Measurements from ENCODE around the gene RMND5A.

RMND5A gene

GRCh38 chr2:86768189-86768949 lies 48.3 kb downstream of the RMND5A start:
- DNase-seq = no peak

GRCh38 chr2:86769838-86770237 lies 49.7 kb downstream of the RMND5A start:
- DNase-seq = no peak

GRCh38 chr2:86770816-86771301 lies 50.8 kb downstream of the RMND5A start:
- DNase-seq = no peak

DNA sequence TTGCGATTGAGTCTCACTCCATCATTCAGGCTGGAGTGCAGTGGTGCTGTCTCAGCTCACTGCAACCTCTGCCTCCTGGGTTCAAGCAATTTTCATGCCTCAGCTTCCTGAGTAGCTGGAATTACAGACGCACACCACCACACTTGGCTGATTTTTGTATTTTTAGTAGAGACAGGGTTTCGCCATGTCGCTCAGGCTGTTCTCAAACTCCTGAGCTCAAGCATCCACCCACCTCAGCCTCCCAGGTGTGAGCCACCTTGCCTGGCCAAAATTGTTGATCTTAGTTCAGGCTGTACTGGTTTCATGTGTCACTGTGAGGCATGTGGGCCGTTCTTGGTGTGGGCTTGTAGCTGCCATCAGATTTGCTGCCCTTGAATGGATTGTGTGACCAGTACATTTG lies 52.5 kb downstream of the RMND5A start:
- no peak for DNase-seq

DNA sequence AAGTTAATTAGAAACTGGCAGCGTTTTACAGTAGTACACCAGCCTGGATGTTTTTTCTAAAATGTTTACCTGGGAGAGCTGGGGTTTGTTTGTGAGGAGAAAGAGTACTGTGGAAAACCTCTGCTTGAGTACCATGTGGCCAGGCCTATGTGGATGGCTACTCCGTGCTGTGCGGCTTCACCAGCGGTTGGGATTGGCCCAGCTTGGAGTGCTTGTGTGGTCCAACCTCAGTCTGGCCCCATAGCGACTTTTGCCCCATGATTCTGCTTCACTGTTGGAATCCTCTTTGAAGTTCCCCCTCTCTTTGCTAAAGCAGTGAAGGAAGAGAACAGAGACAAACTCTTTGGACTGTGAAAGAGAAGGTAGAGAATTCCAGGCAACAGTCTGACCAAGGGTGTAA lies 54.8 kb downstream of the RMND5A start:
- no peak for DNase-seq

DNA sequence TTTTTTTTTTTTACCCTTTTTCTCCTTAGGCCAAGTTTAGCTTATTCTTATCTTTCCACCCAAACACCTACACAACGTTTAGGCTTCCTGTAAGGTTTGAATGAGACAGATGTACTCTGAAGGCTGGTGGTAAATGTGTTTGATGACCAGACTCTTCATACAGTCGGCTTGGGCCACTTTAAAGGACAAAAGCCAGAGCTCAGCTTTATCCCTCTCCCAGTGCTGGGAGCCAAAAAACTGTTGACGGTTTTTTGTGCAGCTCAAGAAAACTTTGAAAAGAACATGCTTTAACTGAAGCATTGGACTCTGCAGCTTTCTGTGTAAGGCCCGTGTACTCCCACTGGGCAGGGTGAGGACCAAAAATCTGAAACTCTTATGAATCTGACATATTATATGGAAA lies 55.2 kb downstream of the RMND5A start:
- DNase-seq = no peak

GRCh38 chr2:86776532-86776931 lies 56.4 kb downstream of the RMND5A start:
- no peak for DNase-seq

DNA sequence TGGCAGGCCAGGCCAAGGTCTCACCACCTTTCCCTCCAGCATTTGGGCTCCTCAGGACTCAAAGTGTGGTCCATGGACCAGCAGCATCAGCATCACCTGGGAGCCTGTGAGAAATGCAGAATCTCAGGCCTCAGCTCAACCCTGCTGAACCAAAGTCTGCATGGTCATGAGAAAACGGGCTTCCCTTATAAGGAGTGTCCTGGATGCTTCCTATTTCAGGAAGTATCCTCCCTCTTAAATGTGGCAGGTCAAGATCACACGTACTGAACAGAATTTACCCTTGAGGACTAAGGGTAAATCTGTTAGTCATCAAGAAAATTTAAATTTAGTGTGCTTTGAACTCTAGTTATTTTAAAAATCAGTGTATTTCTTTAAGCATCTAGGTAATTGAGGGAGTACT lies 58.9 kb downstream of the RMND5A start:
- DNase-seq = no peak

GRCh38 chr2:86779971-86780370 lies 59.9 kb downstream of the RMND5A start:
- no peak for DNase-seq

DNA sequence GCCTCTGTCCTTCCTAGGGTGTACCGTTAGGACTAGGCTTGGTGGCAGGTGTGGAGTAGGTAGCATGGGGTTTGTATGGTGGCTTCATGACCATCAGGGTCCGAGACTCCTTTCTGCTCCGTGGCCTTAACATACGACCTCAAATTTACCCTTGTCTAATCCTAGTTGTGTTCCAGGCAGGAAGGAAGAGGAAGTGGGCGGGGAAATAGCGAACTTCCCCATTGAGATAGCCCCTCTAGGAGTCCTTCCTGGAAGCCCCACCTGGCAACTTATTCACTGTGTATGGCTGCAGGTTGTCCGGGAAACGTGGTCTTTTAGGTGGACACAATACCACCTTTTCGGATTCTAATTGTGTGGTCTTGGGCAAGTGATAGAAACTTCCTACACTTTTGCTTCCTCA lies 61.3 kb downstream of the RMND5A start:
- no peak for DNase-seq

- no peak for DNase-seq
Measured at GRCh38 chr2:86782748-86783147, 62.7 kb downstream of the RMND5A start.

DNA sequence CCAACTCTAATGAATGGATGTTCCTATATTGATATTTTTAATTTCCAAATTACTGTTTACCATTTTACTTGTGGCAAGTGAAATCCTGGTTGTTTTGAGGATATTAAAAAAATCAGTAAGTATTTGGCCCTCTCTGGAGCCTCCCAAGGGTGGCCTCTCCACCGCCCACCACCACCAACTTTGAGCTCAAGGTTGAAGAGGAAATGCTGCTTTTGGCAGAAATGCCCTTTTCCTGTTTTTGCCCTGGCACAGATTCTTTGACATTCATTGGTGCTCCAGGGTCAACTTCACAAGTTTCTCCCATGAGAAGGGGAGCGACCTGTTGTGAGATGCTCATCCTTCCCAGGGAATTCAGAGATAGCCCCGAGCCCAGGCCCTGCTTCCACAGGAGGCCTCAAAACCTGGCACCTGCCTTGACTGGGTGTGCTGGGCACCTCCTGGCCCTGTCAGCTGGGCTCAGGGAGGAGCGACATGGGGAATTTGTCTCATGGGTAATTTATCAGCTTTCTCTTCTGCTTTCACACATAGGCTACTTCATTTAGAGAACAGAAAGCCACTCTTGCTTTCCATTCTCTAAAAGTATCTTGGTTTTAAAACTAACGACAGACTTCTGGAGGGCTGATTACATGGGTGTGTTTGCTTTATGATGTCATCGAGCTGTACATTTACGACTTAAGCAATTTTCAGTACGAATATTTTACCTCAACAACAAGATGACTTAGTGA lies 63.7 kb downstream of the RMND5A start:
- DNase-seq = peak; percentile 74

DNA sequence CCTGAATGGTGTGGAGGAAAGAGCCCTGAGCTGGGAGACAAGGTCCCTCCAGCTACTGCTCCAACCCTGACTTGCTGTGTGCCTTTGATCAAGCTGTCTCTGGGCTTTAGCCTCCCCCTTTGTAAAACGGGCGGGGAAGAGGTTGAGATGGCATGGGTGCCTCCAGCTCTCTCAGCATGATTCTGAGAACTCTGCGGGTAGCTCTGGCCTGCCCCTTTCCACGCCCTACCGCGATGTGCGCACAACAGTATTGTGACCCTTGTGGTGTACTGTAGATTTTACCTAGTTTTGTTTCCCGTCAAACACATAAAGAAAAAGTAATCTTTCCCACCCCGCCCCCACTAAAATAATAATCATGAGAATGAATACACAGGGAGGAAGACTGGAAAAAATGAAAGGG lies 65.4 kb downstream of the RMND5A start:
- peak; percentile 87 for DNase-seq

- peak; percentile 87 for DNase-seq
Measured at GRCh38 chr2:86786001-86786536, 66.0 kb downstream of the RMND5A start.

GRCh38 chr2:86787736-86788135 lies 67.6 kb downstream of the RMND5A start:
- no peak for DNase-seq

- DNase-seq = no peak
Measured at GRCh38 chr2:86788165-86788564, 68.1 kb downstream of the RMND5A start.

DNA sequence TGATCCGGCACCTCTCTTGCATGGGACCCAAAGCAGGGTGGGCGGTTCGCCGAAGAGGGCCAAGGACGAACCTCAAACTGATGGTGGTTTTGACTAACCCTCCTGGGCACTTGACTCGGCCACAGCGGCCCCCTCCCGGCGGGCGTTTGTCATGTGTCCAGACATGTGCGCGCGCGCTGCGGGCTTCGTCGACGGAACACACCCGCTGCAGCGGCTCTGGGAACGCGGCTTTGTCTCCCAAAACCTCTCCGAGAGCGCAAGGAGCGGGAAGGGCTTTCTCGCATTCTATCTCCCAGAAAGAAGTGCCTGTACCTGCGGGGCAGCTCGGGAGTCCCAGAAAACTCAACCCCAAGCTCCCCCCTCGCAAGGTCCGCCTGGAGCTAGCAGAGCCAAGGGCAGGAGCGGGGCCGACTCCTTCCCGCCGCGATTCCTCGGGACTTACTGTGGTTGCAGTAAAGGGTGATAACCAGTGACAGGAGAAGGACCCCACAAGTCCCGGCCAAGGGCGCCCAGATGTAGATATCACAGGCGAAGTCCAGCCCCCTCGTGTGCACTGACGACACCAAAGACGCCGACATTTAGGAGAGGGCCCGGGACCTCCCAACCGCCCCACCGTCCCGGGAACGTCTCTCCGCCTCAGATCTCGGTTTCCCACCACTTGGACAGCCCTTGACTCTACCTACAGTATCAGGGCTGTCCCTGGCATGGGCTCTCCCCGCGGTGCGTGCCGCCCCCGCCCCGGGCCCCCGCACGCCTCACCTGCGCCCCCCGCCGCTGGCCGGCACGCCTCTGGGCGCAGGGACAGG lies 69.0 kb downstream of the RMND5A start:
- DNase-seq = peak; percentile 85

- peak; percentile 69 for DNase-seq
Measured at GRCh38 chr2:86789687-86790133, 69.6 kb downstream of the RMND5A start.

DNA sequence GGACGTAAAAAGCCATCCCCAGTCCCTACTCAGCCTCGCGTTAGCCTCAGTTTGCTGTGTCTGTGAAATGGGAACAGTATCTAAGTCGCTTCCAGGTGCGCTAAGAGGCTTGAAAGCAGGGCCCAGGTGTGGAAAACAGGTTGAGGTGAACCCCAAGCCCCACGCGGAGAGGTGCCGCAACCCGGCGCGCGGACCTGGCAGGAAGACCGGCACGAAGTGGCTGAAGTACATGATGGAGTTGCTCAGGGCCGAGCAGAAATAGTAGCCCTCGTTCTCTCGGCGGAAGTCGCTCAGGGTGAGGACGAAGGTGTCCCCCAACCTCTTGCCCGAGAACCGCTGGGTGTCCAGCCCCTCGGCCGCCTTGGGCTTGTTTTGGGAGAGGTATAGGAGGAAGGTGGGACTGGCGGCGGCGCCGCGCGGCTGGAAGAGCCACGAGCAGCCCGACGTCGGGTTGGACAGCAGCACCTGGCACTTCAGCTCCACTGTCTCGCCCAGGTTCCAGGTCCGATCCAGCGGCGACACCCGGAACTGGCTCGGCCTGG lies 70.1 kb downstream of the RMND5A start:
- peak; percentile 83 for DNase-seq

- DNase-seq = peak; percentile 91
Measured at GRCh38 chr2:86790676-86791572, 70.8 kb downstream of the RMND5A start, which contains the start of gene CD8A. Gene CD8A (minus strand): TSS chr2:86790913. CDS start chr2:86790825, 88 bp downstream.

DNA sequence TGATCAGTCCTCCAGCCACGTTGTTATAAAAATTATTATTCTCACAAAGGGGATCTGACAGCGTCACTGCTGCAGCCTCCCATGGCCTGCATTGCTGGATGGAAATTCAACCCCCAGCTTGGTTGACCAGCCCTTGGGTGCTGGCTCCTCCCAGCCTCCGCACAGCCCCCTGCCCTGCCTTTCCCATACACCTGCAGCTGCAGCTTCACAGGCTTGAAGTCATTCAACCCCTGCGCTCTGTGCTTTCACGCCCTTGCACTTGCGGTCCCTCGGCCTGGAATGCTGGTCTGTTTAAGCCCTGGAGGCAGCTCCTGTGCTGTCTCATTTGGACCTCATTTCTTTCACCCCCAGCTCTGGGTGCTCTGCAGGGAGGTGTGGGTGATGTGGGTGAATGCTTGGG lies 71.5 kb downstream of the RMND5A start:
- DNase-seq = no peak

- DNase-seq = peak; percentile 69
Measured at GRCh38 chr2:86793752-86794151, 73.7 kb downstream of the RMND5A start.

Measured in activated CD8-positive, alpha-beta memory T cell treated with anti-CD3 and anti-CD28 coated beads for 24 hours (primary cell).